OCI-LY7 (cell line): Measurements from ENCODE around the gene PKDCC. TPM values are rescaled to one million over a fixed set of nuclear protein-coding genes. Genes with fewer than 3 reads are reported as not detected.
"Not testable (repeated sequence)": the region's sequence is repeated elsewhere in the genome, so short reads cannot be mapped to it uniquely, and the experiment has no call there.

Experiments
- BruUV-seq: library from RNA; stranded (reverse); fragments of 400-500 nt; replicated peaks from 2 replicates; lab custom pipeline; 2021; lab: Mats Ljungman, UMichigan
- CTCF ChIA-PET: fragments of 300-600 bp; sonication (Branson Sonifier 250); formaldehyde crosslinking; loops from one replicate; lab custom pipeline; 2022; ENCODE audit warnings: antibody characterized with exemption; ENCODE audit not compliant: unreplicated experiment; lab: Charles Lee
- POLR2A ChIA-PET: fragments of 300-600 bp; sonication (Branson Sonifier 250); formaldehyde crosslinking; loops from one replicate; lab custom pipeline; 2022; ENCODE audit warnings: antibody characterized with exemption; lab: Charles Lee
- DNase-seq: peaks from one replicate; pipeline ENCODE4 v3.0.0-alpha.2; 2015; ENCODE audit warnings: low spot score
- H2AFZ ChIP-seq: fragments of 200-600 bp; sonication (generic), shearing (Covaris generic); 2 replicates; pipeline ENCODE4 v1.6.1; 2014; ENCODE audit warnings: mild to moderate bottlenecking, antibody characterized with exemption, low read length, moderate library complexity
- H3K27ac ChIP-seq: fragments of 200-600 bp; sonication (generic); 2 replicates; pipeline ENCODE4 v1.5.1; 2014; ENCODE audit warnings: mixed run types, low read depth, mild to moderate bottlenecking, moderate library complexity, low read length, inconsistent platforms; ENCODE audit not compliant: poor library complexity, severe bottlenecking
- H3K36me3 ChIP-seq: fragments of 200-600 bp; sonication (generic); 2 replicates; pipeline ENCODE4 v1.6.1; 2014; ENCODE audit warnings: mild to moderate bottlenecking, antibody characterized with exemption, low read length, moderate library complexity, mixed read lengths; ENCODE audit not compliant: insufficient read depth
- H3K4me1 ChIP-seq: fragments of 200-600 bp; sonication (generic); 2 replicates; pipeline ENCODE4 v1.5.1; 2014; ENCODE audit warnings: mild to moderate bottlenecking, low read length; ENCODE audit not compliant: insufficient read depth, poor library complexity, severe bottlenecking
- H3K4me2 ChIP-seq: fragments of 200-600 bp; sonication (generic); 2 replicates; pipeline ENCODE4 v1.6.1; 2014; ENCODE audit warnings: mild to moderate bottlenecking, low read length
- H3K4me3 ChIP-seq: fragments of 200-600 bp; sonication (generic); 2 replicates; pipeline ENCODE4 v1.5.1; 2014; ENCODE audit warnings: mild to moderate bottlenecking, low read depth, low read length; ENCODE audit not compliant: poor library complexity, severe bottlenecking
- H3K79me2 ChIP-seq: fragments of 200-600 bp; sonication (generic); 2 replicates; pipeline ENCODE4 v1.6.1; 2016; ENCODE audit warnings: low read depth, mild to moderate bottlenecking, low read length, moderate library complexity, mixed read lengths; ENCODE audit not compliant: insufficient read depth
- H3K9me2 ChIP-seq: fragments of 200-600 bp; sonication (generic); 2 replicates; pipeline ENCODE4 v1.6.1; 2016; ENCODE audit warnings: mild to moderate bottlenecking, low read length, mixed read lengths; ENCODE audit not compliant: insufficient read depth
- H3K9me3 ChIP-seq: fragments of 200-600 bp; sonication (generic); 2 replicates; pipeline ENCODE4 v1.6.1; 2014; ENCODE audit warnings: mild to moderate bottlenecking, mixed run types, low read length, mixed read lengths
- H4K20me1 ChIP-seq: fragments of 200-600 bp; sonication (generic); 2 replicates; pipeline ENCODE4 v1.6.1; 2014; ENCODE audit warnings: mild to moderate bottlenecking, antibody characterized with exemption, low read length, moderate library complexity, mixed read lengths; ENCODE audit not compliant: insufficient read depth
- EZH2phosphoT487 ChIP-seq: fragments of 200-600 bp; sonication (generic); IDR thresholded peaks from 2 replicates; pipeline ENCODE4 v1.6.1; 2018; ENCODE audit warnings: low read depth, borderline replicate concordance, mild to moderate bottlenecking, mixed run types, antibody characterized with exemption, low read length, moderate library complexity, mixed read lengths
- intact Hi-C: fragments of 100-400 bp; cut with micrococcal nuclease; formaldehyde crosslinking; loops from one replicate; pipeline ENCODE4 v1.10.0; 2022; ENCODE audit not compliant: unreplicated experiment
- total RNA-seq, 2 experiments: library from RNA; depleted of rRNA in 1 of 2; stranded (reverse); fragments of >200 nt in 1 of 2; shearing (Covaris generic) in 1 of 2; gene quantifications; 2 replicates each; pipeline ENCODE4 v1.2.3, GENCODE V29; 2014 to 2022
- TF ChIP-seq, protein P1 (sequence below): fragments of 200-600 bp; sonication (generic); conservative IDR thresholded peaks from 2 replicates; pipeline ENCODE4 v1.5.1; 2014; ENCODE audit warnings: mild to moderate bottlenecking, antibody characterized with exemption, low read length, moderate library complexity, mixed read lengths

Gene PKDCC
- total RNA-seq, 2 experiments from 2014 or later = not detected

DNA sequence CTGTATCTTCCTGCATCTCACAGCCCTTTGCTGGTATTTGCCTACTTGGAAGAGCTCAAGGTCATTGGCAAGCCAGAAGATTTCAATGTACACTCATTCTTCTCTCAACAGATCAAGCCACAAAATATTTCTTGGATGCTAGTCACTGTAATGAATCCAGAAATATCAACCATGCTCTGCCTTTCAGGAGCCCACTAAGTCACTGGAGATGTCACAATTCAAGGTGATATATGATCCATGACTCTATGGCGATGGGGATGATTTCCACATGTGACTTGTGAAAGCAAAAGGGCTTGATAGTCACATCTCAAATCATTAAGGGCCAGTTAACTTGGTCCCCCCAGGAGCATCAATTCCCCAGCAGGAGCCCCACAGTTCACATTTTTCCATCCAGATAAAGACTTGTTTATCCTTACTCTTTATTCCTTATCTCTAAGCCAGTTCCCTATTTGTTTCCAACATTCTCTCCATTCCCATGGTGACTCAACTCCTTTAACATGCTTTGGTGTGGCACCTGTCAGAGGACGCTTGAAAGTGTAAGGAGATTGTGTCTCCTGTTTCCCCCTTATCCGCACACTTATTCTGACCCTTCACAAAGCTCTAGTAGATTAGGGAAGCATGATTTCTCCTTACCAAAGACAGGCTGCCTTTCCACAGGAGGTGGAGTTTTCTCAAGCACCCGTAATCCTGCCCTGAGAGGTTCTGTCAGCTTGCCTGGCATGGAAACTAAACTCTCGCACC, 15.8 kb downstream of the PKDCC start:
- TF ChIP-seq, protein P1, sequence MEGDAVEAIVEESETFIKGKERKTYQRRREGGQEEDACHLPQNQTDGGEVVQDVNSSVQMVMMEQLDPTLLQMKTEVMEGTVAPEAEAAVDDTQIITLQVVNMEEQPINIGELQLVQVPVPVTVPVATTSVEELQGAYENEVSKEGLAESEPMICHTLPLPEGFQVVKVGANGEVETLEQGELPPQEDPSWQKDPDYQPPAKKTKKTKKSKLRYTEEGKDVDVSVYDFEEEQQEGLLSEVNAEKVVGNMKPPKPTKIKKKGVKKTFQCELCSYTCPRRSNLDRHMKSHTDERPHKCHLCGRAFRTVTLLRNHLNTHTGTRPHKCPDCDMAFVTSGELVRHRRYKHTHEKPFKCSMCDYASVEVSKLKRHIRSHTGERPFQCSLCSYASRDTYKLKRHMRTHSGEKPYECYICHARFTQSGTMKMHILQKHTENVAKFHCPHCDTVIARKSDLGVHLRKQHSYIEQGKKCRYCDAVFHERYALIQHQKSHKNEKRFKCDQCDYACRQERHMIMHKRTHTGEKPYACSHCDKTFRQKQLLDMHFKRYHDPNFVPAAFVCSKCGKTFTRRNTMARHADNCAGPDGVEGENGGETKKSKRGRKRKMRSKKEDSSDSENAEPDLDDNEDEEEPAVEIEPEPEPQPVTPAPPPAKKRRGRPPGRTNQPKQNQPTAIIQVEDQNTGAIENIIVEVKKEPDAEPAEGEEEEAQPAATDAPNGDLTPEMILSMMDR = no peak
- TF ChIP-seq EZH2phosphoT487 = no peak
- BruUV-seq = no TSS peak
- H4K20me1 ChIP-seq = no peaks in the 10 kb centered on the region
- no peaks in the 10 kb centered on the region for H3K4me1 ChIP-seq
- H3K4me2 ChIP-seq = no peak overlapping the region
- DNase-seq = no peak
- CTCF ChIA-PET = no interaction called here
- H3K4me3 ChIP-seq = no peak overlapping the region
- POLR2A ChIA-PET = no interaction called here
- H3K9me3 ChIP-seq = no peaks in the 10 kb centered on the region
- no peaks in the 10 kb centered on the region for H3K79me2 ChIP-seq
- no peak overlapping the region for H3K27ac ChIP-seq
- H3K9me2 ChIP-seq = no peaks in the 10 kb centered on the region
- H3K36me3 ChIP-seq = no peaks in the 10 kb centered on the region
- no peak overlapping the region for H2AFZ ChIP-seq
- intact Hi-C loops = no loop called here

DNA sequence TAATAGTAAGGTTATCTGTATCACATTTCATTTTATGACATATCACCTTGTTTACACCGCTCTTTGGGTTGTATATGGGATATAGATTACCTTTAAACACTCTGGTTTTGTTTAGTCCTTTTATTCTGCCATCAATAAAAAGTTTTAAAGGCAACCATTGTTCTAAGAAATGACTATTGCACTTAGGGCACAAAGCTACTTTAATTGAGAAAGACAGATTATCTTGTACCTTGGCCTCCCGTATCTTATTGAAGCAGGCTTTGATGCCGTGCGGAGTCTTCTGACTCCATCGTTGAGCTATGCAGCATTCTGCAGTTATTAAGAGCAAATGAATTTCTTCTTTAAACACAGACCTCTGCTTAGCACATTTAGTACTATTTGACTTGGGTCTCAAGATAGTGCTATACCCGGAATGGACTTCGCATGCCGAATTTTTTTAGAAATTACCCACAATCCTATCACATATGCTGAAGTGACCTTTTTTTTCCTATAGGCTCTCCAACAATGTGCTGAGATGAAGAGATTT, 16.7 kb downstream of the PKDCC start:
- no TSS peak for BruUV-seq
- TF ChIP-seq, protein P1 = no peak
- no peak for TF ChIP-seq EZH2phosphoT487
- H4K20me1 ChIP-seq = no peaks in the 10 kb centered on the region

DNA sequence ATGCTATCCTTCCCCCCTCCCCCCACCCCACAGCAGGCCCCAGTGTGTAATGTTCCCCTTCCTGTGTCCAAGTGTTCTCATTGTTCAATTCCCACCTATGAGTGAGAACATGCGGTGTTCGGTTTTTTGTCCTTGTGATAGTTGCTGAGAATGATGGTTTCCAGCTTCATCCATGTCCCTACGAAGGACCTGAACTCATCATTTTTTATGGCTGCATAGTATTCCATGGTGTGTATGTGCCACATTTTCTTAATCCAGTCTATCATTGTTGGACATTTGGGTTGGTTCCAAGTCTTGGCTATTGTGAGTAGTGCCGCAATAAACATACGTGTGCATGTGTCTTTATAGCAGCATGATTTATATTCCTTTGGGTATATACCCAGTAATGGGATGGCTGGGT, 17.9 kb downstream of the PKDCC start:
- H3K9me2 ChIP-seq, BruUV-seq, H3K79me2 ChIP-seq, H3K4me1 ChIP-seq, H3K4me2 ChIP-seq, intact Hi-C loops, H4K20me1 ChIP-seq, H3K9me3 ChIP-seq, H3K27ac ChIP-seq, DNase-seq, H3K4me3 ChIP-seq, CTCF ChIA-PET, H3K36me3 ChIP-seq, H2AFZ ChIP-seq, POLR2A ChIA-PET: not testable (repeated sequence)

More for the DNA sequence above, 16.7 kb downstream of the PKDCC start:
- Histone ChIP-seq H3K4me3 (no peak overlapping the region), H3K79me2 (no peaks in the 10 kb centered on the region), H3K9me2 (no peaks in the 10 kb centered on the region), H3K27ac (no peak overlapping the region), H3K36me3 (no peaks in the 10 kb centered on the region), H2AFZ (no peak overlapping the region), H3K4me2 (no peak overlapping the region), H3K9me3 (no peaks in the 10 kb centered on the region), H3K4me1 (no peaks in the 10 kb centered on the region)
- intact Hi-C loops = no loop called here
- no peak for DNase-seq
- CTCF ChIA-PET = no interaction called here
- POLR2A ChIA-PET = no interaction called here

DNA sequence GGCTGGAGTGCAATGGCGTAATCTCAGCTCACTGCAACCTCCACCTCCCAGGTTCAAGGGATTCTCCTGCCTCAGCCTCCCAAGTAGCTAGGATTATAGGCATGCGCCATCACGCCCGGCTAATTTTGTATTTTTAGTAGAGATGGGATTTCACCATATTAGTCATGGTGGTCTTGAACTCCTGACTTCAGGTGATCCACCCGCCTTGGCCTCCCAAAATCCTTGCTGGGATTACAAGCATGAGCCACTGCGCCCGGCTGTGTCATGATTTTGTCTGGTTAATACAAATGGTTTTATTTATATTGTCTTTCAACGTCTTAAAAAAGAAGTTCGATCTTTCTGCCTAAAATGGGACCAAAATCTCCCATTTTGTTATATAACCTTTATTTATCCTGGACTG, 19.2 kb downstream of the PKDCC start:
- H3K27ac ChIP-seq, H3K36me3 ChIP-seq, H3K9me3 ChIP-seq, H3K4me1 ChIP-seq, H3K4me3 ChIP-seq, BruUV-seq, H4K20me1 ChIP-seq, H2AFZ ChIP-seq, DNase-seq, intact Hi-C loops, CTCF ChIA-PET, H3K79me2 ChIP-seq, H3K4me2 ChIP-seq, H3K9me2 ChIP-seq: not testable (repeated sequence)
- POLR2A ChIA-PET = interaction anchor here (0.7 to 0.8 kb wide), 2 partner anchors 79 to 796 kb away, joined by 3 to 5 read pairs; no protein-coding TSS in a partner anchor
